Putamen (tissue), 1 donor: Measurements from ENCODE around the gene LRRC47.
"Not testable (repeated sequence)": the region's sequence is repeated elsewhere in the genome, so short reads cannot be mapped to it uniquely, and the experiment has no call there.

Experiments
- DNase-seq: peaks from one replicate; pipeline ENCODE4 v3.0.0-alpha.2; 2016; ENCODE audit warnings: low spot score

The LRRC47 gene

DNA sequence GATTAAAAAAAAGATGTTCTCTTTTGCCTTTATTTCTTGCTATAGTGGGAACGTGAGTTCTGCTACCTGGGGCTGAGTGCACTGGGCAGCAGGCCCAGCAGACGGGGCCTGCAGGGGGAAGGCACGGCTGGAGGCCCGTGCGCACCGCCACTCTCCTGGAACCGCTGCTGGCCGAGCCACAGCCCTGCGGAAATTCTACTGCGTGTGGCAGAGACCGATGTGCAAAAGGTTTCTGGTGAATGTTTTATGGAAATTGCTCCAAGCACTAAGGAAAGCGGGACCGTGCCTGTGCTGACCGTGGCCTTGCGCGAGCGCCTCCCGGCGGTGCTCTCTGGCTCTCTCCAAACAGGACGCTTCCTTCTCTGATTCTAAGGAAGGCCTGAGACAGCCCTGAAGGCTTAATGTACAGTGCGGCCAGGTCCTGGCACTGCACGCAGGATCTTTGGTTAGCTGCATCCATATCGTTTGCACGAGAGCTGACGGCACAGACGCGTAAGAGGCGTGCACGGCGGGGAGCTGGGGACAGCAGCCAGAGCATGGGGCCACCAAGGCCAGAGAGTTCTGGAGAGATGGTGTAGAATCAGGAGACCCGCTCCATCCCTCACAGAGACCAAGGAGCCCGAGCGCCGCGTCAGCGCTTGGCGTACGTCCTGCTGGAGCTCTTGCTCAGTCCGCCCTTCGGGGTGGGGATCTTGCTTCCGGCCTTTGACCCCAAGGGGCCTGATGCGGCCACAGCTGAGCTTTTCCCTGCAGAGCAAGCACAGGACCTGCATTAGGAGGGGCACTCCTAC lies 18.7 kb upstream of the LRRC47 start:
- DNase-seq = no peak

DNA sequence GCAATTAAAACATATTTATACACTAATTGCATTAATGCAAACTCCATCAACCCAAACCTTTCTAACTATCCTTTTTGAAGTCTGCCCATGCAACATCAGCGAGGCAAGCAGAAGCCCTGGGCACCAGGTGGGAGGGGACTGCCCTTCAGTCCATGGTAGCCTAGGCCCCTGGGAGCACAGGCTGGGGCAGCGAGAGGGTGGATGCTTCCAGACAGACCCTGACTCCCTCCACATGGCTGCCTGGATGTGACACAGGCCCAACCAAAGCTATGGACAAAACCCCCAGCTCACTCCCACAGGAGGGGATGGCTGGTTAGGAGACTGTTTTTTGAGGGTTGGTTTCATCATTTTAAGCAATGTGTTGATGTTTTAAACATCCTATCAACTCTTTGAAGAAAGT lies 17.8 kb upstream of the LRRC47 start:
- no peak for DNase-seq

DNA sequence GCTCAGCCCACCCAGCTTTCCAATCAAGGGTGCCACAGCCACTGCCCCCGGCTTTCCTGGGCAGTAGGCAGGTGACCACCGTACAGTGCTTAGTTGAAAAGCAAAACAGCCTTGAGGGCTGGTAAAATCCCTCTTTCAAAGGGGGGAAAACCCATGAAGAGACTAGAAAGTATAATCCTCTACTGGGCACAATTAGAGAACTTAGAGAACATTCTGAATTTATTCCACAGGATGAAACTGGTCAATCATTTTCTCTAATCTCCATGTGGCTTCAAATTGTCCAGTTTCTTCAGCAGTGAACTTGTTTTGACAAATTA lies 15.3 kb upstream of the LRRC47 start:
- DNase-seq = no peak

DNA sequence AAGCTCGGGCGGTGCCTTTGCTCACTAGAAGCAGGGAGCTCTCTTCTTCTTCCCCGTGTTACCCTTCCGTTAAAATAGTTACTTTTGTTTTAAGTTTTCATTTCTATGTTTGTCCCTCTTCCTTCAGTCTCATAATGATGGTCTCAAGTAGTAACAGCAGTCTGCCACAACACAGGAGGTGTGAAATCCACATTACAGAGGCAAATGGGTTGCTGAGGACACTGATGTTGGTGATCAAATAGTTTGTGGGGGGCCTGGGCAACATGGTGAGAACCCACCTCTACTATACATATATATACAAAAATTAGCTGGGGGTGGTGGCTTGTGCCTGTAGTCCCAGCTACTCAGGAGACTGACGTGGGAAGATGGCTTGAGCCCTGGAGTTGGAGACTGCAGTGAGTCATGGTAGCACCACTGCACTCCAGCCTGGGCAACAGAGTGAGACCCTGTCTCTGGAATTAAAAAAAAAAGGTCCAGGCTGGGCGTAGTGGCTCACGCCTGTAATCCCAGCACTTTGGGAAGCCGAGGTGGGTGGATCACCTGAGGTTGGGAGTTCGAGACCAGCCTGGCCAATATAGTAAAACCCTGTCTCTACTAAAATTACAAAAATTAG lies 14.0 kb upstream of the LRRC47 start:
- not testable (repeated sequence) for DNase-seq

DNA sequence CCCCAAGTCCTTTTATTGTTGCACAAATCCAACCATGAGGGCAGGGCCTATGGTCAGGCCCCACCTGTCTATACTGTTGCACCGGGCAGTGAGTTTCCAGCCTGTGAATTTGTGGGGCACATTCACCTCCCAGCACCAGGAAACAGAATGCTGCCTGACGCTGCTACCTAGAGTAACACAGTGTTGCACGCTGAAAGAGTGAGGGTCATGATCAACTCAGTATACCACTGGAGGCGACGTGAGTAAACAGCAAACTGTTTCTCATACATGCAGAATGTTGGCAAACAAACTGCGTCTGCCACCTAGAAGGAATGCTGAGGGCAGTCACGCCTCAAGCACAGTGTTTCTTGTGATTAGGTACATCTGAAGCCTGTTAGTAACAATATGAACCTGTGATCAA lies 13.4 kb upstream of the LRRC47 start:
- no peak for DNase-seq

DNA sequence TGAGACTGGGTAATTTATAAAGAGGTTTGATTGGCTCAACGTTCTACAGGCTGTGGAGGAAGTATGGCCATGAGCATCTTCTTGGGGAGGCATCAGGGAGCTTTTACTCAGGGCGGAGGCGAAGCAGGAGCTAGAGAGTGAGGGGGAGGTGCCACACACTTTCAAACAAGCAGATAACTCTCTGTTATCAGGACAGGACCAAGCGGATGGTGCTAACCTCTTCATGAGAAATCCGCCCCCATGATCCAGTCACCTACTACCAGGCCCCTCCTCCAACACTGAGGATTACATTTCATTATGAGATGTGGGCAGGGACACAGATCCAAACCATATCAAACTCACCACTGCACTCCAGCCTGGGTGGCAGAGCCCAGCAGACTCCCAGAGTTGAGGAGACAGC lies 11.5 kb upstream of the LRRC47 start:
- DNase-seq = no peak

DNA sequence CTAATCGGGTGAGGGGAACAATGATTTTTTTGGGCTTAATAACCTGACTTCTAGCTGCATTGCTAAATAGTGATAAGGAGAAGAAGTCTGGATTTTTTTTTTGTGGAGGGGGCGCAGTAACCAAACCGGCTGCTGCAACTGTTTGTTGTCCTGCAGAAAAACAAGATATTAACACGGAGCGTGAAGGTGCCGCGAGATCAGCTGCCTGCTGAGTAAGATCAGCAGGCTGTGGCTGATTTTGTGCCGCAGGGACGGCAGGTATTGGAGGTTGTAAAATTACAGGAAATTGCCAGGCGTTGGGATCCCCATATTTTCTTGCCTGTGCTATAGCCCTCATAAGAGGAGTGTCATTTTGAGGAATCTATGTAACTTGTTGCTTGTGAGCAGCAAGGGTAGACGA lies 8.7 kb upstream of the LRRC47 start:
- DNase-seq = no peak

DNA sequence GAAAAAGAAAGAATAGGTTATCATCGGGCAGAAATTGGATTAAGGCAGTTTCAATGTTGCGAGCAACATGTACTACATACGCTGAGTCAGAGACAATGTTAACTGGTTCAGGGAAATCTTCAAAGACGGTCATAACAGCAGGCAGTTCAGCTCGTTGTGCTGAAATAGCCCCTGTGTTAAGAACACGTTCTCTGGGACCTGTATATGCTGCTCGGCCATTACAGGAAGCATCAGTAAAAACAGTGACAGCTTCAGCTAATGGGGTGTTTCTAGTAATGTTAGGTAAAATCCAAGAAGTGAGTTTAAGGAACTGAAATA lies 8.3 kb upstream of the LRRC47 start:
- DNase-seq = not testable (repeated sequence)

DNA sequence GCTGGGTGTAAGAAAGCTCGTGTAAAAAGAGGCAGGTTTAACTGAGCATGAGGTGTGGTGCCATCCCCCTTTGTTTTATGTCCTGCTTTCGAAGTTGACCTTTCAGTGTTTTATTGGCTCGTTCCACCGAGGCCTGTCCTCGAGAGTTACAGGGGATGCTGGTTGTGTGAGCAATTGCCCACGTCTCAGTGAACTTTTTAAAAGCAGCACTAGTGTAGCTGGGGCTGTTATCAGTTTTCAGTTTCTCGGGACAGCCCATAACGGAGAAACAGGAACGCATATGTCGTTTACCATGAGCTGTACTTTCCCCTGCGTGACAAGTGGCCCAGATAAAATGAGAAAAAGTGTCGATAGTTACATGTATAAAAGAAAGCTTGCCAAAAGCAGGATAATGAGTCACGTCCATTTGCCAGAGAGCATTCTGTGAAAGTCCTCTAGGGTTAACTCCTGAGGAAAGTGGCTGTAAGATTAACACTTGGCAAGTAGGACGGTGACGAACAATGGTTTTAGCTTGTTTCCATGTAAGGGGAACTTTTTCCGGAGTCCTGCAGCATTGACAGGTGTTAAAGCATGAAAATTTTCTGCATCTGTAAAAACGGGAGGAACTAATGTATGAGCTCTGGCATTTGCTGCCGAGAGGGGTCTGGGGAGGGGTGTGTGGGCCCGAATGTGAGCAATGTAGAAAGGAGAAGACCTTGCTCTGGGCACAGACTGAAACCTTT lies 7.8 kb upstream of the LRRC47 start:
- no peak for DNase-seq

DNA sequence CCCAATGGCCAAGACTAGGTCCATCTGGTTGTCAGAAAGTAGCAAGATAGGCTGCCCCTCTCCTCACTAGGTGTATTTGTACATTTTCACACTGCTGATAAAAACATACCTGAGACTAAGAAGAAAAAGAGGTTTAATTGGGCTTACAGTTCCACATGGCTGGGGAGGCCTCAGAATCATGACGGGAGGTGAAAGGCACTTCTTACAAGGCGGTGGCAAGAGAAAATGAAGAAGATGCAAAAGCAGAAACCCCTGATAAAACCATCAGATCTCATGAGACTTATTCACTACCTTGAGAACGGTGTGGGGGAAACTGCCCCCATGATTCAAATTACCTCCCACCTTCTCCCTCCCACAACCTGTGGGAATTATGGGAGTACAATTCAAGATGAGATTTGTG lies 4.5 kb upstream of the LRRC47 start:
- DNase-seq = not testable (repeated sequence)

DNA sequence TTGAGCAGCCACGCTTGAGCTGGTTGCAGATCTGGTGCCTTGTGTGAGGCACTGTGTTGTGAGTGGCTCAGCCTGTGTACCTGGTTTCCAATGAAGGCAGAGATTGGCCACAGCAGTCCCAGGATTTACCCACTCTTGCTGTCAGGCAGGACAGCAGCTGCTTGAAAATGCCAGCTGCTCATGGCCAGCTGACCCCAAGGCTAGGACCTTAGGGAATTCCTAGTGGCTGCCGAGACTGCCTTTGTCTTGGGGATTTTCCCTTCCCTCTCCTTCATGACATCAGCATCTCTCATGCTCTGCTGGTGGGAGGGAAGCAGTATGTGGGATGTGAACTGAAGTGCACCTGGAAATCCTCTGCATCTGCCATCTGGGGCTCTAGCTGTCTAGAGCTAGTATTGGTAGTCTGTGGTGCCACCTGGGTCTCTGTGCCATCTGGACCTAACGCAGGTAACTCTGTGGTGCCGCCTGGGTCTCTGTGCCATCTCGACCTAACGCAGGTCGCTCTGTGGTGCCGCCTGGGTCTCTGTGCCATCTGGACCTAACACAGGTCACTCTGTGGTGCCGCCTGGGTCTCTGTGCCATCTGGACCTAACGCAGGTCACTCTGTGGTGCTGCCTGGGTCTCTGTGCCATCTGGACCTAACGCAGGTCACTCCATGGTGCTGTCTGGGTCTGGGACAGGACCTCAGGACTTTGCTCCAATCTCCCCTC lies 3.8 kb upstream of the LRRC47 start:
- DNase-seq = no peak

DNA sequence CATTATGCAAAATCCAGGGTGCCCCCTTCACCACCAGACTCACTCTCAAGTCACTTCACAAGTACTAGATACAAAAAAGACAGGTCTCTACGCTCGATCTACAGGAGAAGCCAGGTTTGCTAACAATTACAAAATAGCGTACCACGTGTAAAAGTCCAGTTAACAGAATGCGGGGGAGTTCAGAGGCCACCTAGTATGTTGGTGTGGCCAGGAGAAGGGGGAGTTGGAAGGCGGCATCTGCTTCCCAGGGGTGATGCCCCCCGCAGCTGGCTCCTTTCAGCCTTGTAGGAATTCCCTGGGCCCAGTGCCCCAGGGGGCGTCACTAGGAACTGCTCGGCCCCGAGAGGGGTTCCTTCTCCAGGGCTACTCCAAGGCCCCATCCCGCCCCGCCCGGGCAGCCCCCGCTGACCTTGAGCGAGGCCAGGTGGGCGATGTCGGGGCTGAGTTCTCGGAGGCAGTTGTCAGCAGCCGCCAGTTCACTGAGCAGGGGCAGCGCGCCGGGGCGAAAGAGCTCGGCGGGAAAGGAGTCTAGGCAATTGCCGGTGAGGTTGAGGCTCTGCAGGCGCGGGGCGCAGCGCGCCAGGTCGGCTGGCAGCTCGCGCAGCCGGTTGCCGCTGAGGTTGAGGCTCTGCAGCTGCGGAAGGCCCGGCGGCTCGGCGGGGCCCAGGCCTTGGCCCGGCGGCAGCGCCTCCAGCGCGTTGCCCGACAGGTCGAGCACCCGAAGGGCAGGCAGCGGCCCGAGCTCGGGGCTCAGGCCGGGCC lies 664 bp downstream of the LRRC47 start:
- DNase-seq = no peak

DNA sequence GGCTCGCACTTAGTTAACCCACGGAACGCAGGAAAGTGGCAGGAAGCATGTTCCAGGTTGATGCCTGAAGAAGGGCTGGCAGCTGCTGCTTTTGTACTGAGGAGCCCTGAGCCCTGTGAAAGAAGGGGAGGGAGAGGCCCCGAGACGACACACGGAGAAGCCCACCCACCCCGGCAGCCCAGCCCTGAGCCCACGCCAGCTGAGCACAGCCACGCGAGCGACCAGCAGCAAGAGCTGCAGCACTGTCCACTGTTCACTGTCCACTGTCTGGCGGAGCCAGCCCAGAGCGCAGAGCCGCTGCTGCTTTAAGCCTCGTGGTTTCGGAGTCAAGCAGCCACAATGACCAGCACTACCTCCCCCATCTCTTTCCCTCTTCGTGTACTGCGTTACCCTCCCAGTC lies 5.3 kb downstream of the LRRC47 start:
- no peak for DNase-seq

DNA sequence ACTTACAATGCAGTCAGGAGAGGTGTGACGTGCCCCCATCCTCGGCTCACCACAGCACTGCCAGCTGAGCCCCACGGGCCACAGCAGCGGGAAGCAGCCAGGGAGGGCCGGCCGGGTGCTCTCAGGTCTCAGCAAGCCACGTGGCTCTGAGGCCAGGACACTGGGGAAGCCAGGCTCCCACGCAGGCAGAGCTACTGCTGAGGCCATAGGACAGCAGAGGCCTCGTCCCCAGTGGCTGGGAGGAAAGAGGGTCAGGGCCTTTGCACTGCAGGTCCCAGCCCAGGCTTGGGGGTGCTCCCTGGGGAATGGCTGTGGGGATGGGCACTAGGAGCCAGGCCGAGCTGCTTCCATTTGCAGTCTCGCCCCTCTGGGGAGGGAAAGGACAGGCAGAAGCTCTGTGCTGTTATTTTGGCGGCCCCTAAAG lies 5.8 kb downstream of the LRRC47 start:
- DNase-seq = no peak

DNA sequence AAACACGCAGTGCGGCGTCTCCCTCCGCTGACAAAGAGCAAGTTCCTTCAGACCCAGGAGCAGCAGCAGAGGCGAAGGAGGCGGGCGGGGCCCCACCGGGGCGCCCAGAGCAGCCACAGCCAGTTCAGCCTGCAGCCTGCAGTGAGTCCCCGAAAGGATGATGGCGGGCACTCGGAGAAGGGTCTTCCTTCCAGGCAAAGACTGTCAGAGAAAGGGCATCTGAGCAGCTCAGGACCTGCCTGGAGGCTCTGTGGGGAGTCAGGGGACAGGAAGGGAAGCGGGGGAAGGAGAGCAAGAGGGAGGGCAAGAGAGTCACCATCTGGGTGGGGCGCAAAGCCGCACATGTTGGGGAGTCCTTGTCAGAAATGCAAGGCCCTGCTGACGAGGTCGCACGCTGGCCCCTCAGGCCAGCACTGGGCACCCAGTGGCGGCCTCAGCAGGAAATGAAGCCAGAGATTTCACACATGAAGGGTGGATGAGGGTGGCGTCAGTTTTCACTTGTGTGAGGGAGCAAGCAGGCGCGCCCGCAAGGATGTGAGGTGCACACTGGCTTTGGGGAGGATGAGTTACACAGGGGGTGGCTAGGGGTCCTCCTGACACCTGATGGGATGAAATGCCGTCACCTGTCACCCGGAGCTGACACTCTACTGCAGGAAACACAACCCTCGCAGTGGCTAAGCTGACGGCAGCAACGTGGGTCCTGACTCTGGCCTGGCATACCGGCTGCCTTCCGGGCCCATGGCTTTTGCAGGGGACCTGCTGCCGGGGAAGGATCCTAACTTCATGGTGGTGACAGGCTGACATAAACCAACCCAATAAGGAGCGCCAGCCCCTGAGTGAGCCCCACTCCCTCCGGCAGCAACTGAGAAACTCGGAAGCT lies 6.6 kb downstream of the LRRC47 start:
- DNase-seq = no peak

DNA sequence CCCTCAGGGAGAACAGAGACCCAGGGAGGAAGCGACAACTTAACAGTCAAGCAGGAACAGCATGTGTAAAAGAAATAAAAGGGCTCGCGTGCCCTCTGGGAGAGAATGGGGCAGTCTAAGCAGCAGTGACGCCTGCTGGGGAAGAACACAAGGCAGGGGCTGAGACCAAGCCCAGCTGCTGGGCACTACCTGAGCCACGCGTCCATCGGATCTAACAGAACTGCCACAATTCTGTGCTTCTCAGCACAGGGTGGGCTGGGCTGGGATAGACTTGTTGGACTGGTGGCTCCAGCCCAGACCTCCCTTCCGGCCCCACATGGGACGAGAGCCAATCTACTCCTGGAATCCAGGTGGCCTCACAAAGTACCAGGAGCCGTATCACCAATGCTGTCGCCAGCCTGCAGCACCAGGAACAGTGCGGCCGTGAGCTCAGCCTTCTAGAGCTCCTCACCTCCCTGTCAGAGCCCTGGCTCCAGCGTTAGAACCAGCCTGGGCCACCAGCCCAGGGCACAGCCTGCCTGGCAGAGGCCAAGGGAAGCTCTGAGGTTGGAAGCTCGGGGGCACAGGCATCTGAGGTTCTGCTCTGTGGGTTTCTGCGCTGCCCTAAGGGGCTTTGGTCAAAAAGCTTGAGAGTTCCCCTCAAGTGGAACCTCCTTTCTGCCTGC lies 7.4 kb downstream of the LRRC47 start:
- no peak for DNase-seq

DNA sequence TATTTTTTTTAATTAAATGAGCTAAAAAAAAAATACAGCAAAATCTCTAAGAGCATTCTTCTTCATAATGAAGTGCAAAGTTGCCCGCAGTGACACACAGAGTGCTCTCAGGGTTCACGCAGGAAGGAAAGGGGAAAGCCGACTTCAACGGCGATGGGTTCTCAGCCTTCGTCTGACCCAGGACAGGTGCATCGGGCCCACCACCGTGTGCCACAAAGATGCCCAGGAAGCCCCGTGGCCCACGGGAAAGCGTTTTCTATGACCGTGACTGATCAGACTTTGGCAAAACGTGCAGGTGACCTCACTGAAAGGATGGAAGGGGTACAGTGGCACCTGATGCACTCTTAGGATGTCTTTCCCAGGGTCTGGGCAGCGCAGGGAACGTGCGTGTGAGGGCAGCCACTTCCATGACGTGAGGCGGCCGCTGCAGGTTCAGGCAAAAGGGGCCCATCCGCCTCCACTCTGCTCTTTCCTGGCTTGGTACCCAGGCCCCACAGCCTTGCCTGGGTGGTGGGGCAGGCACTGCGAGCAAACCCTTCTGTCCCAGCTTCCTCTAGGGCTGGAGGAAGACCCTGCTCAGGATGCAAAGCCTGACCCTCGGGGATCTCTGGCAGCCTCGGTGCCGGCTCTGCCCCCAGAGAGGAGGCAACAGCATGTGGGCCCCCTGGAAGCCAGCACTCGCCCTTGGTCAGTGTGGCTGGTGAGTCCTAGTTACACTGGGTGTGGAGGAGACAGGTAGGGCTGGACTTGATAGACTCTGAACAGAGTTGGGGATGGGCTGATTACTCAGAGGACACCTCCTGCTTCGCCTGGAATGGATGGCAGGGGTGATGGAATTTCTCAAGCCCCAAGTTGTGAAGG lies 8.3 kb downstream of the LRRC47 start:
- no peak for DNase-seq

DNA sequence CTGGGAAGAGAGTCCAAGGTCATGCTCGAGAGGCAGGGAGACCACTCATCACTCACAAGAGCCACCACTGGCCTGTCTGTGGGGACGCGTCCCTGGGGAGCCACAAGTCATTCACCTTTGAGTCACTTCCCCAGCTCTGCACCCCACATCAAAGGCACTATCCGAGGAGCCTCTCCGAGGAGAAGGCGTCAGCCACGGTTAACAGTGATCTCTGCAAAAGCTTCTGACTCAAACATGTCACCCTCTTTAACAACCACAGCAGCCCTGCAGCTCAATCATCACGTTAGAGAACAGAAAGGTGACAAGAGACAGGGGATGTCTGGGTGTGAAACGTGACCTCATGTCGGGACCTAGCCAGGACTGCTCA lies 9.0 kb downstream of the LRRC47 start:
- no peak for DNase-seq

DNA sequence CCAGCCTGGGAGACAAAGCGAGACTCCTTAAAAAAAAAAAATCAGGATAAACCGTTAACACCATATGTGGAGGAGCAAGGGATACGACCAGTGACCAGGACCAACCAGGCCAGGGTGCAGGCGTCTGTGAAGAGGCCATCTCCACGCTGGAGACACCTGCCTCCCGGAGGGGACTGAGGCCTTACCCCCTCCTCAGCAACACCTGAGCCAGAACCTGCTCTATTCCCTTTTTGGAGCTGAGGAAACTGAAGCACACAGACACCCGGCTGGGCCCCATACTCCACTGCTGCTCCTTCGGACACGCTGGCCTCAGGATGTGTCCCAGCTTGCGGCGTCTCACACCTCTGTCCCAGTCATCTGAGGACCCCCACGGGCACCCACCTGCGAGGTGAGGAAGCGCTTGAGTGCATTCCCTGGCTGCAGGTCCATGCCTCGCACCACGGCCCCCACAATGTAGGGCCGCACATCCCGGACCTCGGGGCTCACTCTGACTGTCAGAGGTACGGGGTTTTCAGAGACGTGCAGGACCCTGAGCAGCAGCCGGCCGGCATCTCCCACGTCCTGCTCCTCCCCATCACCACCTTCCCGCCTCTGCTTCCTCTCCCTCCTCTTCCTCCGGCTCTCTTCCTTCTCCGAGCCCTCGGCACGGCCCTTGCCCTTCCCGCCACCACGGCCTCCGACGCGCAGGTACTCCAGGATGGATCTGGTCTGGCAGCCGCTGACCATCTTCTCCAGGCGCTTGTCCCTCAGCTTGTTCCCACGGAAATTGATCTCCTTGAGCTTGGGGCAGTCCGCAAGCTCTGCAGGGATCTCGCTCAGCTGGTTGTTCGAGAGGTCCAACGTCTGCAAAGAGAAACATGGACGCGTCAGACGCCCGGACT lies 9.6 kb downstream of the LRRC47 start:
- no peak for DNase-seq
